GM21381 (cell line): ENCODE data around the gene ZNF500.

ENCODE experiments used
- ATAC-seq: cut with Tn5 transposase; IDR thresholded peaks from one replicate; pipeline ENCODE4 v1.9.1; 2021; ENCODE audit warnings: mild to moderate bottlenecking, moderate library complexity; ENCODE audit not compliant: unreplicated experiment

The ZNF500 gene

DNA sequence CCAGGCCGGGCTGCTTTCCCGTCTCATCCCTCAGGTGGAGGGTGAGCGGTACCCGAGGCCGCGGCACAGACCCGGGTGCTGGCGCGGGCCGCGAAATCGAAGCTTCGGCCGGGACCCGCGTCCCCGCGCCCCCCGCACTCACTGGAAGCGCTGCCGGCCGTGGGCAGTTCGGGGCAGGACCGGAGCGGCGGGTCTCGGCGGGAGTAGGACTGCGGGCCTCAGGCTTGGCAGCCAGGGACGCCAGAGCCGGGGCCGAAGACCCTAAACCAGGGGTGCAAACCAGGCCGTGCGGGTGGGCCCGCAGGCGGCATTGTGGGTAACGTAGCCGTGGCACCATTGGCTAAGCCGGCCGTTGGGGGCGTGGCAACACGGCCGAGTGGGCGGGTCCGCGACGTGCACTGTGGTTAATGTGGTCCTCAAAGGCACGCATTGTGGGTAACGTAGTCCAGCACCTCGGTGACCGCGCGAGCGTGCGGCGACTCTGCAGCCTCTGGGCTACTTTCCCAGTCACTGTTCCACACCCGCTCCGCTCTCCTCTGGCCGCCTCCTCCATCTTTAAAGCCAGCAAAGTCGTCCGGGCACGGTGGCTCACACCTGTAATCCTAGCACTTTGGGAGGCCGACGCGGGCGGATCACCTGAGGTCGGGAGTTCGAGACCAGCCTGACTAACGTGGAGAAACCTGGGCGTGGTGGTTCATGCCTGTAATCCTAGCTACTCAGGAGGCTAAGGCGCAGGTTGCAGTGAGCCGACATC, at the start of gene ZNF500:
Gene ZNF500 (minus strand): TSS at position 288 of the 754 bp plus-strand sequence. CDS start 1,184 bp downstream, outside the sequence.
- peak; percentile 83 for ATAC-seq

DNA sequence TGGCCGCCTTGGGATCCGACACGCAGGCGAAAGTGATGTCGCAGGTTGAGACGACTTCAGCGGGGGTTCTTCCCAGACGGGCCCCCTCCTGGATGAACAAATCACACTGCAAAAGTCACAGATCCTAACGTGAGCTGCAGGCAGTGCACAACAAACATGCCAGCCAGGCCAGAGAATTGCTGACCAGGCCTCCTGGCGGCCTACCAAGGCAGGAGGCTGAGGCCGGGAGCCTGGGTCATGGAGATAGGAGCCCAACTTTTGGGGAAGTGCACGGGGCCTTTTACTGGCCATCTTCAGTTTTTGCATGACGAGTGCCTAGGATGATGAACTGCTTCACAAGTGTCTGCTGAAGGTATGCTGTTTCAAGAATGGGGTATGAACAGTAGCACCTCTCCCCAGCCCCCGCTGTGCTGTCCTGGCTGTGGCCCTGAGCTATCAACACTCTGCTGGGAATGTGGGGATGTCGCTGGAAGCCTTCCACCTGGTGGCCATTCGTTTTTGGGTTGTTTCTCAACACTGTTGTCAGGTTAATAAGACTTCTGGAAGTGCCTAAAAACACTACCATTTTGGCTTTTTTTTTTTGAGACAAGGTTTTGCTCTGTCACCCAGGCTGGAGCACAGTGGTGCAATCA, 47.7 kb upstream of the ZNF500 start:
- no peak for ATAC-seq

DNA sequence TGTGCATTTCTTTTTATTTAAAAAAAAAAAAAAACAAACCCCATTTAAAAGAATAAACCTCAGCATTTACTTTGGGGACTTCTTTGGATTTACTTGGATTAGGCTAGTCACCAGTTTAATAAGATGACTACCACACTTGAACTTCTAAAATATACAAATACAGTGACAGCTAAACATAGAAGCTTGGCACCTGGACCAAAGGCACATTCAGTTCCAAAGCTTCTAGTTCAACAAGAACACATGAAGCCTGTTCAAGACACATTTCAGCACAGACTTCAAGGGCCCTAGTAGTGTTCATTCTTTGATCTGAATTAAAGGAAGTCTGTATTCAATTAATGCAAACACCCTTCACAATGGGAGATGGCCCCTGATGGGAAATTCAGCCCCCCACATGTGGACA, 47.1 kb upstream of the ZNF500 start:
- ATAC-seq = no peak

DNA sequence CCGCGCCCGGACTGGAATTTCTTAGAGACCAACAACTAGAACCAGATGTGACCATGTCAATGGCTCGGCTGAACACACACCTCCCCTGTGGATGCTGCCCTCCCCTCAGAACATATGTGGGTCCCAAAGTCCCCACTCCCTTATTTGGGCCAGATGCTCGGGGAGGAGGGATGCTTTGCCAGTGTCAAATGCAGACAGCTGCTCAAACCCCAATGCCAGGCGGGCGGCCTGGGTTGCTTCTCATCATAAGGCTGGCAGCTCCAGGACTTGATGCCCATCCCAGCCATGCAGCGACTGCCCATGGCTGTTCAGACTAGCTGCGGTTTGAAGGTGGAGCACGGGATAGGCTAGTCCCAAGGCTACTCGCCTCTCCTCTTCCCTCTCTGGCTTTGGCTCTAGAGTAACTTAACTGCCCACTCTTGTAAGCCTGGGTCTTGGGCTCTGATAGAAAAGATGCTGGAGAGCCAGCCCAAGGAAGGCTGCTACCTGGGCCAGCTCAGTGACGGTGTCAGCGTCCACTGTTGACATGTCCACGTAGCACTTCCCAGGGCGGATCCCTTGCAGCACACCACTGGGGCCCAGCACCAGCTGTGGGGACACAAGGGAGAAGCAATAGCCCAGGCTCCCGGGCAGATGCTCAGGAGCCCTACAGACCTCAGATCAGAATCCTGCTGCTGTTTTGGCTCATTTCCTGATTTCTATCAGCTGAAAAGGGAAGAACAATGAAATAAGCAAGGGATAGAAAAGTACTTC, 46.5 kb upstream of the ZNF500 start:
- ATAC-seq = no peak

DNA sequence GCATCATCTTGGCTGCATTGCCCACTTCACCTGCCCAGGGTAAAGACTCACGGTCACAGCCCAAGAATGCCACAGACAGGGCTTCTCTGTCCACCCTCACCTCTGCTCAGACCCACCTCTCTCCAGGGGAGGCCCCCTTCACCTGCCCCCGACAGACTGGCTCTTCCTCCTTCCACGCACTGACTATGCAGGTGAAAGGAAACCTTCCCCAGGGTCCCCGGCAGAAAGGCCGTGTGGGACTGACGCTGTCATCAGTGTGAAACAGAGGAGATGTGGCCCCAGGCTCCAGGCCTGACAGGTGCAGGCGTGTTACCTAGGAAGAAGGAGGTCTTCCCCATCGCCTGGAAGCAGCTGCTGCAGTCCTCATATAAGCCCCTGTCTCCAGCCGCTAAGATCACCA, 44.8 kb upstream of the ZNF500 start:
- ATAC-seq = no peak

DNA sequence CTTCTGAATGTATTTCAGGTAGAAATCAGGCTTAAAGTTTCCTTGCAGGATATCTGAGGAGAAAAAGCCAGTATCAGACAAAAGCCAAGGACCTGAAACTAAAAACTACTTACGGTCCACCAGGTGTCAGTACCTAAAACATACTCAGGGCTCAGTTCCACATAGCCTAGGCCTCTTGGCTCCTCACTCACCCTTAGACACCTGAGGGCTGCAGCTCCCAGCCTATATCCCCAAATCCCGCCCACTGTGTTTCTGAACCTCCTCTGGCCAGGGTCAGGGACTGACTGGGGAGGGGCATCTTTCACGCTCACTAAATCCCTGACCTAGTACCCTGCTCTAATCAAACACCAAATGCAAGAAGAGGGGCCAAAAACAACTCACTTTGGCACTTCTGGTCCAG, 44.3 kb upstream of the ZNF500 start:
- ATAC-seq = no peak

DNA sequence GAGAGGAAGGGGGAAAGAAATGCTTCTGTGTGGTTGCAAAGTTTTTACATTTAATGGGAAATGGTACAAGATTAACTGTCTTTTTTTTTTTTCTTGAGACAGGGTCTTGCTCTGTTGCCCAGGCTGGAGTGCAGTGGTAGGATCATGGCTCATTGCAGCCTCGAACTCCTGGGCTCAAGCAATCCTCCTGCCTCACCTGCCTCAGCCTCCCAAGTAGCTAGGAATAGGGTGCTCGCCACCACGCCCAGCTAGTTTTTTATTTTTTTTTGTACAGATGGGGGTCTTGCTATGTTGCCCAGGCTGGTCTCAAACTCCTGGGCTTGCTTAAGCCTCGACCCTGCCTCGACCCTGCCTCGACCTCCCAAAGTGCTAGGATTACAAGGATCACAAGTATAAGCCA, 39.3 kb upstream of the ZNF500 start:
- no peak for ATAC-seq

DNA sequence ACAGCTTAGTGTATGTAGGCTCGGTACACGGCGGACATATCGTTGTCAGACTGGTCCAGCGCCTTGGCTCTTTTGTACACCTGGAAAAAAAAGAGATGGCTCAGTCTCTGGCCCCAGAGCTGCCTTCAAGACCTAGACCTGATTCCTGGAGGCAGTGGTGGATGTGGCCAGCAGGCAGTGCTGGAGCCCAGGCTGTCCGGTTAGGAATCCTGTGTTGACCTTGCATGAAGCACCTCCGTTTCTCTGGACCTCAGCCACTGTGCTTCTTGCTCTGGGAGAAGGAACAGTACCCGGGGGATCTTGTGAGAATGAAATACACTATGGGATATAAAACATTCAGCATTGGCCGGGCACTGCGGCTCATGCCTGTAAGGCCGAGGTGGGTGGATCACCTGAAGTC, 38.3 kb upstream of the ZNF500 start:
- no peak for ATAC-seq

DNA sequence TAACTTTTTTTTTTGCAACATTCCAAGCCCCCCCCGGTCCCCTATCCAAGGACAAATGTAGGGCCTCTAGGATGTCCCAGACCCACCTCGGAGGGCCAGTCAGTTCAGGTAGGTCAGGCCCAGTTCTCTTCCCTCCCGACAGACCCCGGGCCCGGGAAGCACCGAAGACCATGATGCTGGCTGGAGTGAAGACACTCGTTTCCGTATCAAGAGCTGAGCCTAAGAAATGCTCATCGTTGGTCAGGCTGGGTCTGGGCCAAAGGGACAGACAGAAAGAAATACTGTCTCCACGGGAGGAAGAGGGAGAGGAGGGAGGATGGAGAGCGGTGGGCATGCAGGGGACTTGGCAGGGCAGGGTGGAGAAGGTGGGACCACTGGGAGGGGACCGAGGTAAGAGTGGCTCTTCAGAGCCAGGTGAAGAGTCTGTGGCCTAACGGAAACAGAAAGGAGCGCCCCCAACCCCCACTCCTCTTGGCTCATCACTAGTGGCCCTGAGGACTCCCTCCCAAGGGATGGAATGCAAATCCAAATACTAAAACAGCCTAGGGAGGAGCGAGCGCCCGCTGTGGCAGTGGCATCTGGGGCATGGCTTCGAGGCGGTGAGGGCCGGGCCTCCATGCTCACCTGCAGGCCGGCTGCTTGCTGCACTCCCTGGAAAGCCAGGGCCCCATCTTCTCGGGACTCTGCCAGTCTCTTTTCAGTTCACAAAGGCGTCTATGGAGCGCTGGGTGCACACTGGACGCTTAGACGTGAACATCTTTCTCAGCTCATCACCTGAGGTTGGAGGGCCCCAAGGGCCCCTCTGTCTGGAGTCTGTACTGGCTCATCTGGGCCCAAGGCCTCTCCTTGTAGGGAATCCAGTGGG, 37.2 kb upstream of the ZNF500 start:
- no peak for ATAC-seq

DNA sequence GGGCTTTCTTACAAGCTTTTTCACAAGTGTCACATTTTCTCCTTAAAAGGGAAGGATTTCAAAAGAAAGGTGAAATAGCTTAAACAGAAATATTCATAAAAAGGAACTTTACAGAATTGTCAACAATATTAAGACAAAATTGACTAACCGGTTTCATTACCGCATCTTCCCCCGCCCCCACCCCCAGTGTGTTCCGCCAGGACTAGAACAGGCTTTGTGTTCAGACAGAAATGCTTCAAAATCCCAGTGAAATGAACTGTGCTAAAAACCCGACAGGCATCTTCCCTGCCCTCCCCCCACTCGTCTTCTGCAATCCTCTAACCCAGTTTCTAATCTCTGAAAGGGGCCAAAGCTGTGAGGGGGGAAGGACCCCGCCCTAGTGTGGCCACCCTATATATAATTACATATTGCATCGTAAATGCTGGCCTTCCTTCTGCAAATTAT, 36.5 kb upstream of the ZNF500 start:
- no peak for ATAC-seq

DNA sequence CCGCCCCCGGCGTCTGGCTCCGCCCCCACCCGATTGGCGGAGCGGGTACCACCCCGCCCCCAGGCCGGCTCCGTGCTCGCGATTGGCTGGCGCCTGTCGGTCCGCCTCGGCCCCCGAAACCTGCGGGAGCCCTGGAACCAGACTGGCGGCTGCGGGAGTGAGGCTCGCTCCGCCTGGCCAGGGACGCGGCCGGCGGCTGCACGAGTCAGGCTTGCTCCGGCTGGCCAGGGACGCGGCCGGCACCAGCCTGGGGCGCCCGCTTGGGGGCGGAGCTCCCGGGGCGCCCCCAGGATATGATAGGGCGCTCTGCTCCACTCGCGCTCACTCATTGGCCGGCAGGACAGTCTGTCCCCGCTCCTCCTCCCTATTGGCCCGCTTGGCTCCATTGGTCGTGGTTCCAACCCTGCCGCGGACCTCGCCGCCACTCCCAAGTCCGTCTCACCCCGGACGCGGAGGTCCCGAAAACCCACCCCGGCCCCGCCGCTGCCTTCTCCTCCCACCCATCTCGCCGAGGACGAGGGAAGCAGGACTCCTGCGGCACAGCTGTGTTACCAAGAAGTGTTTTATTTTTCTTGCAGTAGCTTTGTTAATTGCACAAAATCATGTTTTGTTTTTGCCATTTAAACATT, 35.8 kb upstream of the ZNF500 start:
- ATAC-seq = peak; percentile 85

DNA sequence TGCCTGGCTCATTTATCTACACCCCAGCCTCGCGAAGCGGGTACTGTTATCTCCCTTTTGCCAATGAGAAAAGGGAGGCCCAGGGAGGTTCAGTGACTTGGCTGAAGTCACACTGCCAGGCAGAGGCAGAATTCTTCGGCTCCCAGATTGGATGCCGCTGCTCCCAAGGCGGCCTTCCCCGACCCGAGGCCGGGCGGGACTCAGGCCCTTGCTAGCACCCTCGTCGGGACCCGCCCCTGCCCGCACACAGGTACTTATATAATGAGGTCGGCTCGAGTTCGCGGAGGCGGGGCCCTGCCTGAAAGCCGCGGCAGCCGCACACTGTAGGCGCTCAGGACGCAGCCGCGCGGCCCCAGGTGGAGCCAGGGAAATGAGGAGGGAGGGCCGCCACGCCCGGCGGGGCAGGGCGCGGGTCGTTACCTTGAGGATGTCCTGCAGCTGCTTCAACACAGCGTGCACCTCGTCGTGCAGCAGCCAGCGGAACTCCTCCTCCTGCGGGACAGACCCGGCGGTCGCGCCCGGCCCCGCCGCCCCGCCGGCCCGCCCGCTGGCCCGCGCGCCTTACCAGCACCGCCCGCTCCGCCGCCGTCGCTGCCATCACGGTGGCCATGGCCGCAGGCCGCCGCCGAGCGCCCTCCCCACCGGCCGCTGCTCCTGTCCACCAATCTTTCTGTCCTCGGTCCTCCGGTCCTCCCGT, 35.1 kb upstream of the ZNF500 start, which contains the start of gene ROGDI:
Gene ROGDI (minus strand): TSS at position 672 of the 697 bp plus-strand sequence. CDS start 62 bp downstream, at position 610.
- peak; percentile 45 for ATAC-seq

DNA sequence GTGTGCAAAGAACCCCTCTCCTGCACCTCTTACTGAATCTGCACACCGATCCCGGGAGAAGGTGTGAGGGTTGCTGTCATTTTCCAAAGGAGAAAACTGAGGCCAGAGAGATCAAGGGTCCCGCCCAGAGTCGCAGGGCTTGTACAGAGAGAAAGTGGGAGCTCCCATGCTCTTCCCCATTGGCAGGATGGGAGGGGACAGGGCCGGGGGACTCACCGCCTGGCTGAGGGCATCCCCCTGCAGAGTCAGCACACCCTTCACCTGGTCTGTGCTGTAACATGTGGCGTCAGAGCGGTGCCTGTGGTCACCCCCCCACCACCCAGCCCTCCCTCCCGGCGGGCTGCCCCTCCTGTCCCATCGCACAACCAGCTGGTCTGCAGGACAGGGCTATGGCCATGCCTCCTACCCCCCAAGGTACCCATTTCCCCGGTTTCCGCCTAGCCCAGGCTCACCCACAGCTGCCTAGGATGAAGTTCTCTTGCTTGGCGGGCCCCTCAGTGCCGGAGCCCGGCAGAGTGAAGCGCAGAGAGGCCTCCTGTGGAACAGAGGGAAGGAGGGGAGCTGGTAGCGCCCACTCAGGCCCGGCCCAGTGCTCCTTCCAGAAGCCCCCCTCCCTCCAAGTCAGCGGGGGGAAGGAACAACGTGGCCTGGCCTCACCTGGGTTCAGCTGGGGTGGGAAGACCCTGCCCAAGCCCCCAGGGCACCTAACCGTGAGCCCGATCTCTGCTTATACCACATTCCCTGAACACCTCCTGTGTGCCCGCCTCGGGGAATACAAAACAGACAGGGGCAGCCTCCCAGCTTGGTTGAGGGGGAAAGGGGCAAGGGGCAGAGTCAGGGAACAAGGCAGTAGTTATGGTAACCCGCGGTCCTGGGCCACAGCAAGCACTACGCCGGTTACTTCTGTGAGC, 34.3 kb upstream of the ZNF500 start:
- ATAC-seq = no peak

DNA sequence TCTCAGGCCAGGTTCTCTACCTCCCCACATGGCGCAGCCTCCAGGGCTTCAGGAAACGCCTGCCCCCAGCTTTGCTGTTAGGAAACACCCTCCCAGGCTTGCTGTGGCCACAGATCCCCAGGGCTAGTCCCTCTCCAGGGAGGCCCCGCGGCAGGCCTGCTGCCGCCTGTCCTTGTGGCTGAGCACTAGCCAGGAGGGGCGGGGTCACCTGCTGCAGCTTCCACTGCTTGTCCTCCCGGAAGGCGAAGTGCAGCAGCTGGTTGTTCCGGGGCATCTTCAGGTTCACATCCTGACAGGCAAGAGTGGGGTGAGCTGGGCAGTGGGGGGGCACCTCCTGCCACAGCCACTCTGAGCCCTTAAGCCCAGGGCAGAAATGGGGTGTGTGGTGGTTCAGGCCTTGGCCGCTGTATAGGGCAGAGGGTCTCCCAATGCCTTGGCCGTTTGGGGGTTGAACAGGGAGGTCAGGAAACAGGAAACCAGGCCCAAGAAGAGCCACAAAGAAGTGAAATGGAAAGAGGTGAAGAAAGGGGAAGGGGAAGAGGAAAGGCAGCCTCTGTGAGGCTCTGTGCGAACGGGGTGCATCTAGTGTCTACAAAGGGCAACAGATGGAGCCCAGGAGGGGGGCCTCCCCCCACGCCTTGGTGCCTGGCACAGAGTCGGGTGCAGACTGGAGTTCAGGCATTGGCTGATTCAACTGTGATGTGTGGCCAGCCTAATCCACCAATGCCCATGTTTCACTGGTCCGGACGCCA, 33.5 kb upstream of the ZNF500 start:
- ATAC-seq = no peak

DNA sequence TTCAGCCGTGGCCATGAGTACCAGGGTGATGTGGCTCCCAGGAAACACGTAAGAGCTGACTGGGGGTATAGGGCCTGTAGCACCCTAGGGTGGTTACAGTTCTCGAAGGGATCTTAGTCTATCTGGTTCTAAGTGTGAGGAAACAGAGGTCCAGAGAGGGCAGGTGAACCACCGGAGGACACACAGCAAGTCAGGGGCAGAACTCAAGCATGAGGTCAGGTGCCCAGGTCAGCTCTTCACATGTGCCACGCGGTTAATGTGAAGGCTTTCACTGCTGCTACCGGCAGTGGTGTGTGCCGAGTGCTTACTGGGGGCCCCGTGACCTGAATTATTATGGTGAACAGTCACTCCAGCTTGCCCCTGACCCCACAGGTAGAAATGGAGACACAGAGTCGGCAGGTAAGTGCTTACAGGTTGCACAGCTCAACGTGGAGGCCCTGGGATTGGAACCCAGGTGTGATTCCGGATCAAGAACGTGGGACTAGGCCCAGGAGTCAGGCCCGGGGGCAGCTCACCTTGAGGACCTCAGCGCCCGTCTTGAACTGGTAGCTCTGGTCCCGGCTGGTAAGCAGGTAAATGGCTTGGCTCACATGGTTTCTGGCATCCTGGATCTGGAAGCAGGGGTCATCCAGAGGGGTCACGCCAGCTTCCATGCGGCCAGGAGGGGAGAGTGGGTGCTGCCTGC, 32.4 kb upstream of the ZNF500 start:
- ATAC-seq = no peak

DNA sequence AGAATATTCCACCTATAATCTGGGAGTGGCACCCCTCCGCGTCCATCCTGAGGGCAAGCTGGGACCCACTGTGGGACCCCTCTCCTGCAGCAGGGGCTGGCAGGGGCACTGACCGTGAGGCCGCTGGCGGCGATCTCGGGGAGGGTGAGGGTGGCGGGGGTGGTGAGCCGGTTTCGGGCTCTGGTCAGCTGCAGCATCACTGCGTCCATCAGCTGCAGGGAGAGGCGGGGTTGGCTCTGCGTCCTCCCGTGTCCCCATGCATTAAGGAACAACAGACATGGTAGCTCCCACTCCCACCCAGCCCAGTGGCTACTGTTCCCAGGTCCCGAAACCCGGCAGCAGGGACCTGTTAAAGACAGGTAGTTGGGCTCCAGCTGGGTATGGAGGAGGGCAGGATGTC, 31.5 kb upstream of the ZNF500 start:
- ATAC-seq = no peak

DNA sequence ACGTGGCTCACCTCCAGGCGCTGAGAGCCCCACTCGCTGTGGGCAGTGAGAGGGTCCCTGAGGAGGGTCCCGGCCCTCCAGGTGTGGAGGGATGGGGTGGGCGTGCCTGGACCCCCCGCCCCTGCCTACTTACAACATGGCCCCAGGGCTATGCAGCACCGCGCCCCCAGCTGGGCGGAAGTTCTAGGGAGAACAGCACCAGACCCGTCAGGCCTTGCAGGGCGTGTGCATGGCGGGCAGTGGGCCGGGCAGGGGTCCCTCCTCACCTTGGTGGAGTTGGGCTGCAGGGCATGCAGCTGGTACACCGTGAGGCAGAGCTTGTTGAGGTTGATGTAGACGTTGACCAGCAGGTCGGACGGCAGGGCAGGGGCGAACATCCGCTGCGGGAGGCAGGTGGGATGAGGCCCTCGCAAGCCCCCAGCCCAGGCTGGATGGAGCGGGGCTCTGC, 30.9 kb upstream of the ZNF500 start:
- ATAC-seq = no peak
